ENCODE results near the gene MTPN. TPM values are rescaled to one million over a fixed set of nuclear protein-coding genes. Genes with fewer than 3 reads are reported as not detected.

MTPN gene
- total RNA-seq, 2 experiments from 2014 or later: 138 to 142 TPM

GRCh38 chr7:135980665-135981180 is 3.6 kb upstream of the MTPN start:
- H3K27me3 Mint-ChIP-seq (ENCODE audit: low read depth): no peaks in the 10 kb centered on the region
- ChIA-PET POLR2A (no interaction called here), CTCF (interaction anchor here (1.0 to 1.9 kb wide), 2 partner anchors 28 to 319 kb away, joined by 5 read pairs; partner anchors contain the start of gene STMP1)
- peaks cover 12% of the 10 kb centered on the region for H3K36me3 Mint-ChIP-seq (ENCODE audit: low read depth)
- DNase-seq: peak; percentile 79
- H3K4me3 Mint-ChIP-seq: peak overlapping the region; percentile 72
- H3K9me3 Mint-ChIP-seq (ENCODE audit: insufficient read depth): no peaks in the 10 kb centered on the region
- peak; percentile 74 for ATAC-seq
- H3K4me1 Mint-ChIP-seq (ENCODE audit: low read depth): peaks cover 58% of the 10 kb centered on the region
- H3K27ac Mint-ChIP-seq: peak overlapping the region; percentile 88

- CTCF ChIA-PET: no interaction called here
Measured at GRCh38 chr7:135980012-135980551, 2.9 kb upstream of the MTPN start.

DNA sequence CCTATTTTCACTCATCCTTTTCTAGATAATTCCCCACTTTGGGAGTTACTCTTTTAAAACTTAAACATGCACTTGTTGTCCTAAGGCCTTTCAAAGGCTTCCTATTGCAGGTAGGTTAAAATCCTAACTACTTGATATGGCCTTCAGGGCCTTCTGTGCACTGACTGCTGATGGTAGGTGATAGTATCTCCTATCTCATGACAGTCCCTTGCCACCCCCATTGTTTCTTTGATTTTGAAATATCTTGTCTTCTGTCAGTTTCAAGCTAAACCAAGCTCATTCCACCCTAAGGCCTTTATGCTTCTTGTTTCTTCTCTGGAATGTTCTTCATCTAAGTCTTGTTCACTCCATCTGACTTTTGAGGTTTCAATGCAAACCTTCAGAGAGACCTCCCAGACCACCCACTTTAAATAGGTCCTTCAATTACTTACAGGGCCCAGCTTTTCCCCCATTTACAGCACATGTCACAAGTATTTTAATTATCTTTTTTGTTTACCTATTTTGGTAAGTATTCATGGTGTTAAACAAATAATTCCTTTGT is 2.4 kb upstream of the MTPN start:
- Mint-ChIP-seq H3K27ac (no peak overlapping the region), H3K4me3 (no peak overlapping the region), H3K4me1 (ENCODE audit: low read depth) (peaks cover 68% of the 10 kb centered on the region), H3K9me3 (ENCODE audit: insufficient read depth) (no peaks in the 10 kb centered on the region), H3K27me3 (ENCODE audit: low read depth) (no peaks in the 10 kb centered on the region), H3K36me3 (ENCODE audit: low read depth) (peaks cover 13% of the 10 kb centered on the region)
- POLR2A ChIA-PET: no interaction called here
- no peak for ATAC-seq
- DNase-seq: no peak
- CTCF ChIA-PET: no interaction called here

More at GRCh38 chr7:135980012-135980551, 2.9 kb upstream of the MTPN start:
- ATAC-seq: no peak
- peak overlapping the region; percentile 88 for H3K27ac Mint-ChIP-seq
- H3K4me1 Mint-ChIP-seq (ENCODE audit: low read depth): peaks cover 63% of the 10 kb centered on the region
- POLR2A ChIA-PET: no interaction called here
- H3K27me3 Mint-ChIP-seq (ENCODE audit: low read depth): no peaks in the 10 kb centered on the region
- peak overlapping the region; percentile 72 for H3K4me3 Mint-ChIP-seq
- peaks cover 9% of the 10 kb centered on the region for H3K36me3 Mint-ChIP-seq (ENCODE audit: low read depth)
- DNase-seq: no peak
- H3K9me3 Mint-ChIP-seq (ENCODE audit: insufficient read depth): no peaks in the 10 kb centered on the region

- DNase-seq (no peak), ATAC-seq (no peak)
- CTCF ChIA-PET: interaction anchor here (1.0 kb wide), 1 partner anchor 12 kb away, joined by 3 read pairs; no protein-coding TSS in a partner anchor
- Mint-ChIP-seq H3K27ac (no peak overlapping the region), H3K4me3 (no peak overlapping the region), H3K4me1 (ENCODE audit: low read depth) (peaks cover 72% of the 10 kb centered on the region), H3K36me3 (ENCODE audit: low read depth) (peaks cover 16% of the 10 kb centered on the region), H3K9me3 (ENCODE audit: insufficient read depth) (no peaks in the 10 kb centered on the region), H3K27me3 (ENCODE audit: low read depth) (no peaks in the 10 kb centered on the region)
- POLR2A ChIA-PET: no interaction called here
Measured at GRCh38 chr7:135978624-135979023, 1.5 kb upstream of the MTPN start.

- Mint-ChIP-seq H3K27ac (peak overlapping the region; percentile 93), H3K4me3 (peak overlapping the region; percentile 95), H3K36me3 (ENCODE audit: low read depth) (peaks cover 22% of the 10 kb centered on the region), H3K4me1 (ENCODE audit: low read depth) (peaks cover 72% of the 10 kb centered on the region), H3K27me3 (ENCODE audit: low read depth) (no peaks in the 10 kb centered on the region), H3K9me3 (ENCODE audit: insufficient read depth) (no peaks in the 10 kb centered on the region)
- POLR2A ChIA-PET: interaction anchor here (0.5 to 1.0 kb wide), 3 partner anchors 11 to 368 kb away, joined by 3 read pairs; no protein-coding TSS in a partner anchor
- CTCF ChIA-PET: interaction anchor here (1.0 to 1.2 kb wide), 3 partner anchors 11 to 177 kb away, joined by 3 read pairs; no protein-coding TSS in a partner anchor
- ATAC-seq: no peak
- DNase-seq: no peak
Measured at GRCh38 chr7:135977742-135978066, 545 bp upstream of the MTPN start.

GRCh38 chr7:135976312-135977006 is 700 bp downstream of the MTPN start:
- H3K27me3 Mint-ChIP-seq (ENCODE audit: low read depth): no peaks in the 10 kb centered on the region
- no peaks in the 10 kb centered on the region for H3K9me3 Mint-ChIP-seq (ENCODE audit: insufficient read depth)
- POLR2A ChIA-PET: no interaction called here
- CTCF ChIA-PET: interaction anchor here (1.1 kb wide), 1 partner anchor 24 kb away, joined by 3 read pairs; no protein-coding TSS in a partner anchor
- peaks cover 70% of the 10 kb centered on the region for H3K4me1 Mint-ChIP-seq (ENCODE audit: low read depth)
- ATAC-seq (peak; percentile 22), DNase-seq (peak; percentile 57)
- H3K36me3 Mint-ChIP-seq (ENCODE audit: low read depth): peaks cover 30% of the 10 kb centered on the region
- H3K4me3 Mint-ChIP-seq: peak overlapping the region; percentile 95
- H3K27ac Mint-ChIP-seq: peak overlapping the region; percentile 93

DNA sequence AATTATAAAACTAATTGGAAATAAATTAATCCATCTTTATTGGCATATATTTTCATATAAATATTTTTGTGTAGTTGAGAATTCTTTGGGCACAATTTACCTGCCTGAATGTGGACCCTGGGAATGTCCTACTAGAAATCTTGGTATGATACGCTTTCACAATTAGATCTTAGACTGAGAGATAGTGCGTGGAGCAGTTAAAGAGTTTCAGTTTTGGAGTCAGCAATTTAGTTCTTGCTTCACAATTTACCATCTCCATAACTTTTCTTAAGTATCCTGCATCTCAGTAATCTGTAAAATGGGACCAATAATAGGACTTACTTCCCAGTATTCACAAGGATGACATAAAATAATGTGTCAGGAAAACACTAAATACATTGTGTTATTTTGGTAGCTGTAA is 2.0 kb downstream of the MTPN start:
- peak overlapping the region; percentile 95 for H3K4me3 Mint-ChIP-seq

DNA sequence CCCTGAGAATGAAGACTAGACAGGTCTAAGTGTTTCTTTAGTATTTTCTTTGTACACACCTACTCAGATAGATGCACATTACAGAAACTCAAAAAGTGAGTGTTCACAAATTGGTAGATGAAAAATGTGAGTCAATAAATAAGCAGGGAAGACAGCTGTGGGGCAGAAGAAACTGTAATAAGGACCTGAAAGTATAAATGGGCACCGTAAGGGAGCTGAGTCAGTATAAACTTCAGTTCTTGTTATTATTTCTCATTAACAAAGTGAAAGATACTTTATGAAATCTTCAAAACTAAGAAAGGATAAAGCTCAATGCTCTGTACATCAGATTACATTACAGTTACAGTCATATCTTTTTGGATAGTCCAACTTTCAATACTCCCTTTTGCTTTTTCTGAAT is 2.5 kb downstream of the MTPN start:
- H3K9me3 Mint-ChIP-seq (ENCODE audit: insufficient read depth): no peaks in the 10 kb centered on the region
- POLR2A ChIA-PET: no interaction called here
- DNase-seq: no peak
- ATAC-seq: no peak
- H3K27me3 Mint-ChIP-seq (ENCODE audit: low read depth): no peaks in the 10 kb centered on the region
- peaks cover 64% of the 10 kb centered on the region for H3K4me1 Mint-ChIP-seq (ENCODE audit: low read depth)
- CTCF ChIA-PET: interaction anchor here (1.2 kb wide), 1 partner anchor 9 kb away, joined by 3 read pairs; no protein-coding TSS in a partner anchor
- no peak overlapping the region for H3K27ac Mint-ChIP-seq
- H3K4me3 Mint-ChIP-seq: peak overlapping the region; percentile 29
- peaks cover 38% of the 10 kb centered on the region for H3K36me3 Mint-ChIP-seq (ENCODE audit: low read depth)

More for the DNA sequence above, 2.0 kb downstream of the MTPN start:
- H3K36me3 Mint-ChIP-seq (ENCODE audit: low read depth): peaks cover 33% of the 10 kb centered on the region
- no peak for ATAC-seq
- H3K27me3 Mint-ChIP-seq (ENCODE audit: low read depth): no peaks in the 10 kb centered on the region
- no peak for DNase-seq
- no peaks in the 10 kb centered on the region for H3K9me3 Mint-ChIP-seq (ENCODE audit: insufficient read depth)
- ChIA-PET CTCF (interaction anchor here (1.2 kb wide), 1 partner anchor 9 kb away, joined by 3 read pairs; no protein-coding TSS in a partner anchor), POLR2A (no interaction called here)
- peaks cover 64% of the 10 kb centered on the region for H3K4me1 Mint-ChIP-seq (ENCODE audit: low read depth)
- H3K27ac Mint-ChIP-seq: no peak overlapping the region

DNA sequence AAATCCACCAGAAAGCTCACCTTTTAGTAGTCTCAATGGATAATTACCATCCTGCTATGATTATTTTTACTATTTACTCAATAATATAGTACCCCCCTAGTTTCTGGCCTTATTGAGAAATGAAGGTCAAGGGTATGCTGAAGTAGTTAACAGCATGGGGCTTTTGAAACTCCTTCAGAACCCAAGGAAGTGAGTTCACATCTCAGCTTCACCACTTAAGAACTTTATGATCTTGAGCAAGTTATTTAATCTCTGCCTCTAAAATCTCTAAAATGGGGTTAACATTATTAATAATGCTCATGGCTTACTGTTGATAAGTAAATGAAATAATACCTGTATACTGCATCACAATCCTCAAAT is 5.8 kb downstream of the MTPN start:
- Mint-ChIP-seq H3K27ac (no peak overlapping the region), H3K4me3 (no peak overlapping the region), H3K36me3 (ENCODE audit: low read depth) (peaks cover 57% of the 10 kb centered on the region), H3K27me3 (ENCODE audit: low read depth) (no peaks in the 10 kb centered on the region), H3K9me3 (ENCODE audit: insufficient read depth) (no peaks in the 10 kb centered on the region), H3K4me1 (ENCODE audit: low read depth) (peaks cover 72% of the 10 kb centered on the region)
- CTCF ChIA-PET: interaction anchor here (0.7 kb wide), 1 partner anchor 11 kb away, joined by 3 read pairs; no protein-coding TSS in a partner anchor
- DNase-seq (no peak), ATAC-seq (no peak)
- POLR2A ChIA-PET: no interaction called here

DNA sequence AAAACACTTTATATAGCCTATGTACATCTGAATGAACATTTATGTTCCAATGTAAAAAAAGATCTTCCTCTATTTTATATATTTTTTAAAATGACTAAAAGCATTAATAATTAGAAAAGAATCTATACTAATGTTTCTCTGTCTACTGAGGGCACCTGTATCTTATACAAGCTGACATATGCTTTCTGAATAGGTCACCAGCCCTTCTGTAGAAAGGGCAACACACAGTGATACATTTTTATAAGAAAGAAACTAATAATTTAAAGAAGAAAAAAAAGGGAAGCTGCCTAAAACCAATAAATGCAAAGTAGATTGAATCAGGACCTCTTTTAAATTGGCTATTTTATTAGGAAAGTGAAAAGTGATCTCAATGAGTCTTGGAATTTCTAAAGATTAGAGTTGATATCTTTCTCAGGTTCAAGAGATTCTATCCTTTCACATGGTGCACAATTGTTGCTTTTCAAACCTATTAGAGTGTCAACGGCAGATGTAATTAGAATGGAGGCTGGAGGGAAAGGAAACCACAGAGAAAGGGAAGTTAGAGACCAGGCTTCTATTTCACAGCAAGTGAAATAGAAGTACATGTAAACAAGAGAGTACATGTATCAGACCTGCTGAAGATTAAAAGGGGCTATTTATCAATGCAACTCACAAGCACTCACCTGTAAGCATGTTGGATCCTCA is 6.3 kb downstream of the MTPN start:
- DNase-seq: no peak
- peak overlapping the region; percentile 35 for H3K27ac Mint-ChIP-seq
- no peaks in the 10 kb centered on the region for H3K9me3 Mint-ChIP-seq (ENCODE audit: insufficient read depth)
- CTCF ChIA-PET: interaction anchor here (0.7 kb wide), 1 partner anchor 10 kb away, joined by 3 read pairs; no protein-coding TSS in a partner anchor
- H3K4me3 Mint-ChIP-seq: no peak overlapping the region
- peaks cover 56% of the 10 kb centered on the region for H3K36me3 Mint-ChIP-seq (ENCODE audit: low read depth)
- H3K4me1 Mint-ChIP-seq (ENCODE audit: low read depth): peaks cover 73% of the 10 kb centered on the region
- POLR2A ChIA-PET: no interaction called here
- H3K27me3 Mint-ChIP-seq (ENCODE audit: low read depth): no peaks in the 10 kb centered on the region
- no peak for ATAC-seq

GRCh38 chr7:135970045-135970444 is 7.1 kb downstream of the MTPN start:
- H3K36me3 Mint-ChIP-seq (ENCODE audit: low read depth): peaks cover 58% of the 10 kb centered on the region
- no peaks in the 10 kb centered on the region for H3K9me3 Mint-ChIP-seq (ENCODE audit: insufficient read depth)
- DNase-seq (no peak), ATAC-seq (no peak)
- POLR2A ChIA-PET: no interaction called here
- H3K27me3 Mint-ChIP-seq (ENCODE audit: low read depth): no peaks in the 10 kb centered on the region
- H3K4me3 Mint-ChIP-seq: no peak overlapping the region
- peaks cover 73% of the 10 kb centered on the region for H3K4me1 Mint-ChIP-seq (ENCODE audit: low read depth)
- no peak overlapping the region for H3K27ac Mint-ChIP-seq
- CTCF ChIA-PET: no interaction called here

All from activated CD8-positive, alpha-beta T cell treated with anti-CD3 and anti-CD28 coated beads, Interleukin-2, amount 10 ng/mL, durations not matched to agents 7 days and 5 days (primary cell).